Mesenchymal stem cell (in vitro differentiated cells and primary cell): ENCODE data around the gene ZNF492.
"Not testable (repeated sequence)": the region's sequence is repeated elsewhere in the genome, so short reads cannot be mapped to it uniquely, and the experiment has no call there.

Source experiments
- DNase-seq: peaks from one replicate; pipeline ENCODE4 v3.0.0-alpha.2; 2013
- H2AFZ ChIP-seq: one replicate; pipeline ENCODE4 v1.6.1; 2013; ENCODE audit warnings: low read depth, mild to moderate bottlenecking, control low read depth, inconsistent platforms, low read length, moderate library complexity
- H2AK5ac ChIP-seq: 2 replicates; pipeline ENCODE4 v1.6.1; 2013; ENCODE audit warnings: low read length, moderate library complexity, mild to moderate bottlenecking, inconsistent platforms; ENCODE audit not compliant: severe bottlenecking
- H2BK120ac ChIP-seq: one replicate; pipeline ENCODE4 v1.6.1; 2013; ENCODE audit warnings: low read depth, mild to moderate bottlenecking, inconsistent platforms, low read length, moderate library complexity
- H2BK12ac ChIP-seq, 2 experiments: one replicate each; pipeline ENCODE4 v1.6.1; 2013; ENCODE audit warnings: inconsistent platforms in 2 of 2, low read length in 2 of 2, mild to moderate bottlenecking in 2 of 2, moderate library complexity in 2 of 2, control low read depth in 1 of 2
- H2BK15ac ChIP-seq: one replicate; pipeline ENCODE4 v1.6.1; 2013; ENCODE audit warnings: mild to moderate bottlenecking, low read depth, inconsistent platforms; ENCODE audit not compliant: poor library complexity, severe bottlenecking
- H2BK5ac ChIP-seq: 2 replicates; pipeline ENCODE4 v1.6.1; 2013; ENCODE audit warnings: low read depth, mild to moderate bottlenecking, low read length, control low read depth, inconsistent platforms; ENCODE audit not compliant: poor library complexity, severe bottlenecking
- H3K14ac ChIP-seq, 2 experiments: one replicate each; pipeline ENCODE4 v1.6.1; 2013; ENCODE audit warnings: inconsistent platforms in 2 of 2, low read length in 2 of 2, control low read depth in 1 of 2, mild to moderate bottlenecking in 1 of 2, moderate library complexity in 1 of 2
- H3K18ac ChIP-seq, 2 experiments: one replicate each; pipeline ENCODE4 v1.6.1; 2013; ENCODE audit warnings: inconsistent platforms in 2 of 2, low read length in 2 of 2, control low read depth in 1 of 2, low read depth in 1 of 2, mild to moderate bottlenecking in 1 of 2
- H3K23ac ChIP-seq, 2 experiments: one replicate each; pipeline ENCODE4 v1.6.1; 2013; ENCODE audit warnings: inconsistent platforms in 2 of 2, low read length in 2 of 2, mild to moderate bottlenecking in 2 of 2, moderate library complexity in 2 of 2, control low read depth in 1 of 2
- H3K27ac ChIP-seq: 2 replicates; pipeline ENCODE4 v1.5.1; 2013; ENCODE audit warnings: mild to moderate bottlenecking, moderate library complexity, low read length, control low read depth, inconsistent platforms; ENCODE audit not compliant: poor library complexity, severe bottlenecking
- H3K27me3 ChIP-seq, 2 experiments: 2 replicates each; pipeline versions ENCODE4 v1.6.1 to v1.7.0; 2013; ENCODE audit warnings: low read length in 2 of 2, mild to moderate bottlenecking in 2 of 2, moderate library complexity in 2 of 2, control low read depth in 1 of 2, inconsistent platforms in 1 of 2; ENCODE audit not compliant: control insufficient read depth in 1 of 2, insufficient read depth in 1 of 2
- H3K36me3 ChIP-seq, 2 experiments: 2 replicates each; pipeline versions ENCODE4 v1.6.1 to v1.7.0; 2013; ENCODE audit warnings: low read length in 2 of 2, control low read depth in 1 of 2, inconsistent platforms in 1 of 2, low read depth in 1 of 2, mild to moderate bottlenecking in 1 of 2; ENCODE audit not compliant: insufficient read depth in 2 of 2, control insufficient read depth in 1 of 2
- H3K4ac ChIP-seq, 2 experiments: one replicate each; pipeline ENCODE4 v1.6.1; 2013; ENCODE audit warnings: inconsistent platforms in 2 of 2, low read length in 2 of 2, mild to moderate bottlenecking in 2 of 2, moderate library complexity in 2 of 2, control low read depth in 1 of 2, low read depth in 1 of 2
- H3K4me1 ChIP-seq: 2 replicates; pipeline ENCODE4 v1.6.1; 2013; ENCODE audit warnings: low read depth, low read length, control low read depth; ENCODE audit not compliant: control insufficient read depth, insufficient read depth
- H3K4me2 ChIP-seq: 2 replicates; pipeline ENCODE4 v1.6.1; 2013; ENCODE audit warnings: low read length, mild to moderate bottlenecking, inconsistent platforms; ENCODE audit not compliant: poor library complexity, severe bottlenecking
- H3K4me3 ChIP-seq, 2 experiments: 2 replicates each; pipeline versions ENCODE4 v1.5.1 to v1.7.0; 2013; ENCODE audit warnings: low read length in 2 of 2, mild to moderate bottlenecking in 2 of 2, control low read depth in 1 of 2, low read depth in 1 of 2; ENCODE audit not compliant: insufficient read depth in 1 of 2
- H3K79me1 ChIP-seq: replicated peaks from 2 replicates; pipeline ENCODE4 v1.6.1; 2013; ENCODE audit warnings: mild to moderate bottlenecking, control low read depth, low read length, inconsistent platforms; ENCODE audit not compliant: poor library complexity, severe bottlenecking
- H3K9ac ChIP-seq: 2 replicates; pipeline ENCODE4 v1.7.0; 2013; ENCODE audit warnings: mild to moderate bottlenecking, low read length, moderate library complexity
- H3K9me3 ChIP-seq: 2 replicates; pipeline ENCODE4 v1.7.0; 2013; ENCODE audit warnings: mild to moderate bottlenecking, low read length; ENCODE audit not compliant: control insufficient read depth
- H4K8ac ChIP-seq: one replicate; pipeline ENCODE4 v1.6.1; 2013; ENCODE audit warnings: inconsistent platforms, mild to moderate bottlenecking, low read length, moderate library complexity
- H4K91ac ChIP-seq: one replicate; pipeline ENCODE4 v1.6.1; 2013; ENCODE audit warnings: mild to moderate bottlenecking, low read length, inconsistent platforms
- WGBS: methylation state at CpG from one replicate; pipeline ENCODE4 v1.1.7; 2013; ENCODE audit warnings: mixed read lengths; 5-methylcytosine and 5-hydroxymethylcytosine counted together

Gene ZNF492

GRCh38 chr19:22627526-22627925 lies 6.6 kb upstream of the ZNF492 start:
- H3K4me2 ChIP-seq, result no peak overlapping the region
- H3K4me1 ChIP-seq, result no peaks in the 10 kb centered on the region
- no peak overlapping the region for H4K8ac ChIP-seq
- no peak overlapping the region for H2BK12ac ChIP-seq
- H3K23ac ChIP-seq, result no peak overlapping the region
- H3K9ac ChIP-seq, result no peak overlapping the region
- H4K91ac ChIP-seq, result no peak overlapping the region
- H3K9me3 ChIP-seq, result peaks cover 28% of the 10 kb centered on the region
- H3K14ac ChIP-seq, result no peak overlapping the region
- H3K27ac ChIP-seq, result no peak overlapping the region
- no peak overlapping the region for H3K18ac ChIP-seq
- H2BK120ac ChIP-seq, result no peak overlapping the region
- H3K27me3 ChIP-seq, result no peaks in the 10 kb centered on the region
- WGBS, result 40% methylated on average over 1 of the region's 1 CpG
- H2AFZ ChIP-seq, result no peak overlapping the region
- H3K36me3 ChIP-seq, result no peaks in the 10 kb centered on the region
- H2BK15ac ChIP-seq, result no peak overlapping the region
- no peak for DNase-seq
- no peak overlapping the region for H3K4me3 ChIP-seq
- no peak overlapping the region for H2BK5ac ChIP-seq
- H3K4ac ChIP-seq, result no peak overlapping the region
- H2AK5ac ChIP-seq, result no peak overlapping the region
- H3K79me1 ChIP-seq, result no peaks in the 10 kb centered on the region

- Histone ChIP-seq H3K14ac (no peak overlapping the region), H2BK5ac (no peak overlapping the region), H2BK120ac (no peak overlapping the region), H3K18ac (no peak overlapping the region), H2BK15ac (no peak overlapping the region), H3K27me3 (no peaks in the 10 kb centered on the region), H4K91ac (no peak overlapping the region), H3K4ac (no peak overlapping the region), H3K27ac (no peak overlapping the region), H2BK12ac (no peak overlapping the region), H3K9ac (no peak overlapping the region), H4K8ac (no peak overlapping the region), H3K23ac (no peak overlapping the region), H2AK5ac (no peak overlapping the region), H3K4me3 (no peak overlapping the region), H2AFZ (no peak overlapping the region), H3K4me1 (no peaks in the 10 kb centered on the region), H3K36me3 (no peaks in the 10 kb centered on the region), H3K4me2 (no peak overlapping the region), H3K9me3 (peaks cover 32% of the 10 kb centered on the region), H3K79me1 (no peaks in the 10 kb centered on the region)
- no peak for DNase-seq
- 72% methylated on average over 6 of the region's 6 CpGs for WGBS
Measured at GRCh38 chr19:22628401-22628800, 5.7 kb upstream of the ZNF492 start.

GRCh38 chr19:22634450-22634827 lies 315 bp downstream of the ZNF492 start:
- H3K4me2 ChIP-seq, result no peak overlapping the region
- no peak overlapping the region for H3K18ac ChIP-seq
- no peak overlapping the region for H2BK120ac ChIP-seq
- no peak overlapping the region for H2AK5ac ChIP-seq
- H3K4me1 ChIP-seq, result no peaks in the 10 kb centered on the region
- no peak for DNase-seq
- no peaks in the 10 kb centered on the region for H3K27me3 ChIP-seq
- H3K9me3 ChIP-seq, result peaks cover 27% of the 10 kb centered on the region
- 86% methylated on average over 21 of the region's 24 CpGs for WGBS
- H3K4ac ChIP-seq, result no peak overlapping the region
- peak overlapping the region; percentile 87 for H3K9ac ChIP-seq
- H2BK5ac ChIP-seq, result no peak overlapping the region
- no peaks in the 10 kb centered on the region for H3K36me3 ChIP-seq
- no peak overlapping the region for H2BK15ac ChIP-seq
- no peak overlapping the region for H3K14ac ChIP-seq
- no peak overlapping the region for H2BK12ac ChIP-seq
- no peak overlapping the region for H4K8ac ChIP-seq
- no peaks in the 10 kb centered on the region for H3K79me1 ChIP-seq
- no peak overlapping the region for H3K27ac ChIP-seq
- no peak overlapping the region for H4K91ac ChIP-seq
- no peak overlapping the region for H2AFZ ChIP-seq
- H3K23ac ChIP-seq, result no peak overlapping the region
- H3K4me3 ChIP-seq, result peak overlapping the region in 1 of 2 experiments; percentile 82

- H3K9me3 ChIP-seq, result peaks cover 65% of the 10 kb centered on the region
- not testable (repeated sequence) for H2BK15ac ChIP-seq, H3K36me3 ChIP-seq, H3K4ac ChIP-seq, H3K23ac ChIP-seq, H2BK12ac ChIP-seq, H3K4me3 ChIP-seq, H2BK5ac ChIP-seq, H4K8ac ChIP-seq, H4K91ac ChIP-seq, DNase-seq, H3K79me1 ChIP-seq, H2BK120ac ChIP-seq, H3K9ac ChIP-seq, H2AFZ ChIP-seq, H3K18ac ChIP-seq, H2AK5ac ChIP-seq, H3K4me1 ChIP-seq, H3K14ac ChIP-seq, H3K4me2 ChIP-seq, H3K27ac ChIP-seq, H3K27me3 ChIP-seq
- 71% methylated on average over 2 of the region's 2 CpGs for WGBS
Measured at GRCh38 chr19:22685493-22685892, 51.4 kb downstream of the ZNF492 start.
